H9 (cell line): Measurements from ENCODE around the gene SELL. TPM values are rescaled to one million over a fixed set of nuclear protein-coding genes. Genes with fewer than 3 reads are reported as not detected.

Experiments
- DNase-seq: peaks from one replicate; pipeline ENCODE4 v3.0.0-alpha.2; 2017
- H2AFZ ChIP-seq: one replicate; pipeline ENCODE4 v1.6.1; 2013; ENCODE audit warnings: mild to moderate bottlenecking, low read length, control low read depth, moderate library complexity
- H2AK5ac ChIP-seq: 2 replicates; pipeline ENCODE4 v1.6.1; 2013; ENCODE audit warnings: low read length, control low read depth, mixed read lengths; ENCODE audit not compliant: insufficient read length
- H2BK120ac ChIP-seq: one replicate; pipeline ENCODE4 v1.6.1; 2013; ENCODE audit warnings: low read depth, mild to moderate bottlenecking, low read length, control low read depth, inconsistent platforms; ENCODE audit not compliant: poor library complexity, severe bottlenecking
- H2BK12ac ChIP-seq: 2 replicates; pipeline ENCODE4 v1.6.1; 2013; ENCODE audit warnings: low read length, control low read depth, mixed read lengths, low read depth; ENCODE audit not compliant: insufficient read length
- H2BK15ac ChIP-seq: 2 replicates; pipeline ENCODE4 v1.6.1; 2013; ENCODE audit warnings: low read depth, low read length, control low read depth
- H2BK20ac ChIP-seq: one replicate; pipeline ENCODE4 v1.6.1; 2013; ENCODE audit warnings: low read depth, mild to moderate bottlenecking, low read length, control low read depth, inconsistent platforms; ENCODE audit not compliant: poor library complexity, severe bottlenecking
- H2BK5ac ChIP-seq: 2 replicates; pipeline ENCODE4 v1.6.1; 2013; ENCODE audit warnings: low read length, control low read depth, mixed read lengths; ENCODE audit not compliant: insufficient read length
- H3K14ac ChIP-seq: 2 replicates; pipeline ENCODE4 v1.6.1; 2013; ENCODE audit warnings: low read length, control low read depth; ENCODE audit not compliant: insufficient read depth
- H3K18ac ChIP-seq: 2 replicates; pipeline ENCODE4 v1.6.1; 2013; ENCODE audit warnings: low read depth, mild to moderate bottlenecking, mixed read lengths, low read length, control low read depth; ENCODE audit not compliant: insufficient read length
- H3K23ac ChIP-seq: 2 replicates; pipeline ENCODE4 v1.6.1; 2013; ENCODE audit warnings: low read length, control low read depth, mixed read lengths, low read depth; ENCODE audit not compliant: insufficient read length
- H3K23me2 ChIP-seq: 2 replicates; pipeline ENCODE4 v1.6.1; 2013; ENCODE audit warnings: low read depth, mild to moderate bottlenecking, mixed read lengths, low read length, control low read depth; ENCODE audit not compliant: insufficient read length, poor library complexity, severe bottlenecking
- H3K27ac ChIP-seq: 2 replicates; pipeline ENCODE4 v1.5.1; 2013; ENCODE audit warnings: low read length, control low read depth, mixed read lengths, low read depth; ENCODE audit not compliant: insufficient read length
- H3K27me3 ChIP-seq: 2 replicates; pipeline ENCODE4 v1.6.1; 2013; ENCODE audit warnings: low read length, control low read depth, inconsistent platforms; ENCODE audit not compliant: insufficient read depth
- H3K4ac ChIP-seq: 2 replicates; pipeline ENCODE4 v1.6.1; 2013; ENCODE audit warnings: low read depth, mild to moderate bottlenecking, control low read depth, inconsistent platforms, low read length, moderate library complexity
- H3K4me1 ChIP-seq: 2 replicates; pipeline ENCODE4 v1.6.1; 2013; ENCODE audit warnings: low read length, control low read depth, inconsistent platforms; ENCODE audit not compliant: insufficient read depth
- H3K4me2 ChIP-seq: 2 replicates; pipeline ENCODE4 v1.6.1; 2013; ENCODE audit warnings: low read length, control low read depth, mixed read lengths; ENCODE audit not compliant: insufficient read length, insufficient read depth
- H3K56ac ChIP-seq: 2 replicates; pipeline ENCODE4 v1.6.1; 2013; ENCODE audit warnings: low read depth, mild to moderate bottlenecking, mixed read lengths, low read length, control low read depth; ENCODE audit not compliant: insufficient read length
- H3K79me1 ChIP-seq: 2 replicates; pipeline ENCODE4 v1.6.1; 2013; ENCODE audit warnings: low read depth, mild to moderate bottlenecking, moderate library complexity, low read length, control low read depth, inconsistent platforms; ENCODE audit not compliant: insufficient read depth, poor library complexity, severe bottlenecking
- H3K79me2 ChIP-seq: 2 replicates; pipeline ENCODE4 v1.6.1; 2013; ENCODE audit warnings: low read length, control low read depth, inconsistent platforms; ENCODE audit not compliant: insufficient read depth
- H3K9ac ChIP-seq: 2 replicates; pipeline ENCODE4 v1.6.1; 2013; ENCODE audit warnings: low read length, control low read depth, mixed read lengths; ENCODE audit not compliant: insufficient read length; ENCODE audit errors: extremely low read depth
- H3K9me3 ChIP-seq: one replicate; pipeline ENCODE4 v1.6.1; 2013; ENCODE audit warnings: low read depth, low read length, inconsistent platforms; ENCODE audit not compliant: control insufficient read depth
- H3T11ph ChIP-seq: one replicate; pipeline ENCODE4 v1.6.1; 2013; ENCODE audit warnings: mild to moderate bottlenecking, low read length, control low read depth, inconsistent platforms
- H4K20me1 ChIP-seq: one replicate; pipeline ENCODE4 v1.6.1; 2013; ENCODE audit not compliant: control insufficient read depth, insufficient read length, insufficient read depth
- H4K5ac ChIP-seq: 2 replicates; pipeline ENCODE4 v1.6.1; 2013; ENCODE audit warnings: low read depth, mild to moderate bottlenecking, mixed read lengths, low read length, control low read depth; ENCODE audit not compliant: insufficient read length
- H4K8ac ChIP-seq: replicated peaks from 2 replicates; pipeline ENCODE4 v1.6.1; 2013; ENCODE audit warnings: low read length, control low read depth, mixed read lengths, low read depth; ENCODE audit not compliant: insufficient read length
- H4K91ac ChIP-seq: 2 replicates; pipeline ENCODE4 v1.6.1; 2013; ENCODE audit warnings: low read depth, mild to moderate bottlenecking, moderate library complexity, mixed read lengths, low read length, control low read depth; ENCODE audit not compliant: insufficient read length
- H3K27ac Mint-ChIP-seq, 3 experiments: 2 replicates in 2 of 3; 3 replicates in 1 of 3; pipeline ENCODE4 v1.8.0; 2020 to 2021; ENCODE audit warnings: mixed read lengths in 3 of 3, mild to moderate bottlenecking in 1 of 3, moderate library complexity in 1 of 3
- H3K27me3 Mint-ChIP-seq: 2 replicates; pipeline ENCODE4 v1.8.0; 2021; ENCODE audit warnings: low read depth, mild to moderate bottlenecking, moderate library complexity, mixed read lengths
- H3K36me3 Mint-ChIP-seq, 3 experiments: 2 replicates in 2 of 3; 3 replicates in 1 of 3; pipeline ENCODE4 v1.8.0; 2020 to 2021; ENCODE audit warnings: low read depth in 3 of 3, mixed read lengths in 3 of 3; ENCODE audit not compliant: insufficient read depth in 1 of 3
- H3K4me1 Mint-ChIP-seq, 2 experiments: 2 replicates each; pipeline ENCODE4 v1.8.0; 2020; ENCODE audit warnings: mixed read lengths in 2 of 2
- H3K4me3 Mint-ChIP-seq, 2 experiments: 2 replicates in 1 of 2; 3 replicates in 1 of 2; pipeline ENCODE4 v1.8.0; 2020 to 2021; ENCODE audit warnings: mild to moderate bottlenecking in 2 of 2, mixed read lengths in 2 of 2, moderate library complexity in 1 of 2
- H3K9me3 Mint-ChIP-seq, 2 experiments: 2 replicates in 1 of 2; 3 replicates in 1 of 2; pipeline ENCODE4 v1.8.0; 2020; ENCODE audit warnings: mild to moderate bottlenecking in 2 of 2, mixed read lengths in 2 of 2, moderate library complexity in 1 of 2
- CTCF ChIP-seq: fragments of 200-600 bp; sonication (generic); conservative IDR thresholded peaks from 3 replicates; pipeline ENCODE4 v1.8.0; 2021; ENCODE audit warnings: antibody characterized with exemption, mild to moderate bottlenecking
- WGBS: extraction: QIAGEN DNeasy Blood & Tissue Kit; methylation state at CpG from one replicate; pipeline ENCODE4 v1.1.7; 2013; ENCODE audit warnings: missing lambda C conversion rate, low lambda C conversion rate, mixed read lengths; ENCODE audit not compliant: insufficient read length; ENCODE audit errors: extremely low coverage; 5-methylcytosine and 5-hydroxymethylcytosine counted together
- total RNA-seq: library from RNA; stranded (reverse); gene quantifications from 2 replicates; pipeline ENCODE4 v1.2.1, GENCODE V29; 2021

The SELL gene
- total RNA-seq, 1 experiment from 2014 or later = not detected

- H3K9ac ChIP-seq = no peak overlapping the region
- no peak for DNase-seq
- no peak overlapping the region for H2BK20ac ChIP-seq
- H2BK12ac ChIP-seq = no peak overlapping the region
- TF ChIP-seq CTCF = no peak
- no peaks in the 10 kb centered on the region for H3K79me2 ChIP-seq
- no peak overlapping the region for H3K27ac ChIP-seq
- H2BK5ac ChIP-seq = no peak overlapping the region
- H4K5ac ChIP-seq = no peak overlapping the region
- no peak overlapping the region for H3K18ac ChIP-seq
- H3K4me2 ChIP-seq = no peak overlapping the region
- no peak overlapping the region for H3K4ac ChIP-seq
- Mint-ChIP-seq H3K4me1 (peaks cover 8 to 12% of the 10 kb centered on the region in 2 experiments), H3K27ac (no peak overlapping the region), H3K9me3 (no peaks in the 10 kb centered on the region; a peak in 1 of 5 replicates), H3K4me3 (no peak overlapping the region), H3K36me3 (no peaks in the 10 kb centered on the region; a peak in 1 of 7 replicates), H3K27me3 (peaks cover 15% of the 10 kb centered on the region)
- WGBS = no CpG with 5 or more reads among the region's 3 CpGs
- no peak overlapping the region for H2AK5ac ChIP-seq
- no peak overlapping the region for H2BK15ac ChIP-seq
- no peaks in the 10 kb centered on the region for H3K23me2 ChIP-seq
- H4K91ac ChIP-seq = no peak overlapping the region
- H2BK120ac ChIP-seq = no peak overlapping the region
- H4K20me1 ChIP-seq = no peaks in the 10 kb centered on the region
- no peak overlapping the region for H4K8ac ChIP-seq
- no peak overlapping the region for H3K23ac ChIP-seq
- no peak overlapping the region for H3K56ac ChIP-seq
- no peak overlapping the region for H3K14ac ChIP-seq
- no peak overlapping the region for H3T11ph ChIP-seq
- no peaks in the 10 kb centered on the region for H3K79me1 ChIP-seq
- no peaks in the 10 kb centered on the region for H3K9me3 ChIP-seq
- peaks cover 20% of the 10 kb centered on the region for H3K27me3 ChIP-seq
- no peak overlapping the region for H2AFZ ChIP-seq
- H3K4me1 ChIP-seq = peaks cover 5% of the 10 kb centered on the region; the same call in 1 of the 2 replicates
These were observed 31.7 kb downstream of the SELL start for GRCh38 chr1:169679692-169680091.
